ENCODE measurements around the gene CARMIL1.

Gene CARMIL1

DNA sequence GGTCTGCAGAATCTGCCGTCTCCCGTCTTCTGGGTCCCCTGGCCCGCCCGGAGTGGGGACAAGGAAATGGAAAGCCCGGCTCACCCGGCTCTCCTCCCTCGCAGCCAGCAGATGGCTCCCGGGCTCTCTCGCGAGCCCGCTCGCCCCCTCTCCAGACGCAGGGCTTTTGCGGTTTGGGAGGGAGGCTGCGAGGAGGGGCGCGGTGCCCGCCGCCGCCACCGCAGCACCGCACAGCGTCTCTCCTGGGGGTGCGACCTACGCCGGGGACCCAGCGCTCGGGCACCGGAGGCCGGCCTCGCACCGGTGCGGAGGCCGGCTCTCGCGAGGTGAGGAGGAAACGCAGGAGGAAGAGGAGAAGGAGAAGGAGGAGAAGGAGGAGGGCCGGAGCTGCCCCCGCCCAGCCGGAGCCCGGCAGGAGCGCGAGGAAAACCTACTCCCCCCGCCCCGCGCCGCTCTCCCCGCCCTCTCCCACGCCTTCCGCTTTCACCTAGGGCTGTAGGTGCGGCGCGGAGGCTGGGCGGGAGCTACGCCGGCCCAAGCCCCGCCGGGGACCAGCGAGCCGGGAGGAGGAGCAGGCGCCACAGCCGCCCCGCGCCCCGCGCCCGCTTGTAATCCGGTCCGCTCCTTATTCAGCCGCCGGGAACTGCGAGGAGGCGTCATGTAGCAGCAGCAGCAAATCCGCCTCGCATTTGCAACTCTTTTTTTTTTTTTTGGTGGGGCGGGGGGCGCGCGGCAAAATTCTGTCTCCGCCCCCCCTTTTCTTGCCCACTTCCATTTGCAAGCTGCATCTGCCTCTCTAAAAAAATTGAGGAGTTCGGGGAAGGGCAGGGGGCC is at the start of gene CARMIL1:
Gene CARMIL1, plus strand, starts transcription at position 461 of the 834 bp plus-strand sequence. CDS start 422 bp downstream, outside the sequence.
- Histone ChIP-seq H3K4me3 (ENCODE audit: low read depth, low read length) (peak within 1 kb of the TSS; percentile 97), H3K4me1 (ENCODE audit: control insufficient read depth, insufficient read depth, low read length) (peaks cover 12% of the 10 kb centered on the region), H3K9ac (ENCODE audit: low read depth, low read length) (peak within 1 kb of the TSS; percentile 83), H3K9me3 (ENCODE audit: control insufficient read depth, insufficient read depth, low read length) (no peaks in the 10 kb centered on the region), H3K36me3 (ENCODE audit: control insufficient read depth, insufficient read depth, low read length) (no peaks in the 10 kb centered on the region), H3K27me3 (ENCODE audit: control insufficient read depth, insufficient read depth, low read length) (peaks cover 2% of the 10 kb centered on the region)

DNA sequence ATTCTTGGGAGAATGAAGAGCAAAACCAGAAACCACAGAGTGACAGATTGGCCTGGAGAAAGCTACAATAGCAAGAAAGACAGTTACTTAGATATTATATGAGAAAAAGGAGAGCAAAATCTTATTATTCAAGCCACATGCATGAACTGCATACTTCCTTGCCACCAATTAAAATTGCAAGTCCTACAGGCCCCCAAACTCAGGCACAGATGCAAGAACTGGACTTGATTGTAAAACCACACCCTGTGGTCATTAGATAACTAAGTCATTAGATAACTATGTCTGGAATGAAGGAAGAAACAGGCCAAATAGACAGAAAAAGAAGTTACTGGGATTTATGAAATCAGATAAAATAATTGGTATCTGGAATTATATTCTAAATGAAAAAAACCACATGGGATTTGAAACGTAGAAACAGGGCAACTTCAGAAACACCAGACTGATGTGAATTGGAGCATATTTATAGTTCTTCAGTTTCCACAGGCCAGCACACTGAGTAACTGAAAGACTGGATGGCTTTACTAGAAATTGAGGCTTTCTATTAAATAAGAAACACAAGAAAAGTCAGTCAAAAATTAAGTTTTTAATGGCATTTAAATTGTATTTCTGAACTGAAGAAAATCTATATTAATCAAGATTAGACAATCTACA is 49.4 kb upstream of the CARMIL1 start:
- H3K9ac ChIP-seq (ENCODE audit: low read depth, low read length), result no peak overlapping the region
- no peaks in the 10 kb centered on the region for H3K9me3 ChIP-seq (ENCODE audit: control insufficient read depth, insufficient read depth, low read length)
- no peak overlapping the region for H3K4me3 ChIP-seq (ENCODE audit: low read depth, low read length)
- H3K36me3 ChIP-seq (ENCODE audit: control insufficient read depth, insufficient read depth, low read length), result no peaks in the 10 kb centered on the region
- no peaks in the 10 kb centered on the region for H3K4me1 ChIP-seq (ENCODE audit: control insufficient read depth, insufficient read depth, low read length)
- H3K27me3 ChIP-seq (ENCODE audit: control insufficient read depth, insufficient read depth, low read length), result no peaks in the 10 kb centered on the region

DNA sequence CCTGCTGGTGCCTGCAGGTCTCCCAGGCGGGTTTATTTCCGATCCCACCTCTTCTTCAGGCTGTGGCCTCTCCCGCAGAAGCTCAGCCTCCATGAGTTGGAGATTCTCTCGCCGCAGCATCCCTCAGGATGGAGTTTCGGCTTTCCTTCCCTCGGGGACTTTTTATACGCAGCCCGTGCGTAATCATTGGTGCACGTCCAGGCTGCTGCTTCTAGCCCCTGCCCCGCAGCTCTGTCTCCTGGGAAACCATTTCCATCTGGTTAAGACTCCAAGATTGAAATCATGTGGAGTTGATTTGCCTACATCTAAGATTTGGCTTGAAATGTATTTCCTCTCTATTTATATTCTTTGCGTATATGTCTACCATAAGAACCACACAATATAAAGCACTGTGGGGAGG is 46.7 kb upstream of the CARMIL1 start:
- Histone ChIP-seq H3K36me3 (ENCODE audit: control insufficient read depth, insufficient read depth, low read length) (no peaks in the 10 kb centered on the region), H3K9ac (ENCODE audit: low read depth, low read length) (no peak overlapping the region), H3K4me1 (ENCODE audit: control insufficient read depth, insufficient read depth, low read length) (no peaks in the 10 kb centered on the region), H3K9me3 (ENCODE audit: control insufficient read depth, insufficient read depth, low read length) (no peaks in the 10 kb centered on the region), H3K4me3 (ENCODE audit: low read depth, low read length) (no peak overlapping the region), H3K27me3 (ENCODE audit: control insufficient read depth, insufficient read depth, low read length) (no peaks in the 10 kb centered on the region)

DNA sequence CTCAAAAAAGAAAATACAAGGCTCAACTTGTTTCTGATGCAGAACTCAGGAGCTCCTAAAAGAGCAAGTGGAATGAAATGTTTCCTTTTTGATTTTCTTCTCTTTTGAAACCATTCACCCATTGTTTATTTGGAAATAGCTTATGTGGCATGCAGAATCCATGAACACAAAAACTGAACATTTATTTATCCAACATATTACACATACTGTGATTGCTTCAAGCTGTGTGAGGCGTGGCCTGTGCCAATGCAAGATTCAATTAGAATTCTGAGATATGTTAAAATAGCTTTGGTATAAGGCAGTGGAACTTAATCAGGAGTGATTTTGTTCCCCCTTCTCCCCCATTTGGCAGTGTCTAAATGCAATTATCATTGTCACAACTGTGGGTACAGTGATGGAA is 45.9 kb upstream of the CARMIL1 start:
- no peak overlapping the region for H3K4me3 ChIP-seq (ENCODE audit: low read depth, low read length)
- no peak overlapping the region for H3K9ac ChIP-seq (ENCODE audit: low read depth, low read length)
- H3K36me3 ChIP-seq (ENCODE audit: control insufficient read depth, insufficient read depth, low read length), result no peaks in the 10 kb centered on the region
- no peaks in the 10 kb centered on the region for H3K4me1 ChIP-seq (ENCODE audit: control insufficient read depth, insufficient read depth, low read length)
- H3K9me3 ChIP-seq (ENCODE audit: control insufficient read depth, insufficient read depth, low read length), result no peaks in the 10 kb centered on the region
- H3K27me3 ChIP-seq (ENCODE audit: control insufficient read depth, insufficient read depth, low read length), result no peaks in the 10 kb centered on the region

DNA sequence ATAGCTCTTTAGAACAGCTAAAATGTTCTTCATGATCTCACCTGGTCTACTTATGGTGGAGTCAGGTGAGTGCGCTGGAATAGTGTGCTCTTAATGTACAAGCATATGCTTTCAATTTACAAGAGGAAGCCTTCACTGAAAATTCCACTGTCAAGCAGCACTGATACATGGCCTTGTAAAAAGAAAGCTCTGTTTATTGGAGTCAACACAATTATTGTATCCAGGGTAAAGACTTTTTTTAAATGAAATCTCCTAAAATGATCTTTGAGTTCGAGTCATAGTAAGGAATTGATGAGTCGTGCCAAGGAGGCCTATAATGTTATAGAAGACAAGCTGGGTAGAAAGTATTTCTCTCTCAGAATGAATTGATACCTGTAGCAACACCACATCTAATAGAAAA is 41.6 kb upstream of the CARMIL1 start:
- Histone ChIP-seq H3K4me1 (ENCODE audit: control insufficient read depth, insufficient read depth, low read length) (no peaks in the 10 kb centered on the region), H3K27me3 (ENCODE audit: control insufficient read depth, insufficient read depth, low read length) (no peaks in the 10 kb centered on the region), H3K36me3 (ENCODE audit: control insufficient read depth, insufficient read depth, low read length) (no peaks in the 10 kb centered on the region), H3K4me3 (ENCODE audit: low read depth, low read length) (no peak overlapping the region), H3K9me3 (ENCODE audit: control insufficient read depth, insufficient read depth, low read length) (no peaks in the 10 kb centered on the region), H3K9ac (ENCODE audit: low read depth, low read length) (no peak overlapping the region)

DNA sequence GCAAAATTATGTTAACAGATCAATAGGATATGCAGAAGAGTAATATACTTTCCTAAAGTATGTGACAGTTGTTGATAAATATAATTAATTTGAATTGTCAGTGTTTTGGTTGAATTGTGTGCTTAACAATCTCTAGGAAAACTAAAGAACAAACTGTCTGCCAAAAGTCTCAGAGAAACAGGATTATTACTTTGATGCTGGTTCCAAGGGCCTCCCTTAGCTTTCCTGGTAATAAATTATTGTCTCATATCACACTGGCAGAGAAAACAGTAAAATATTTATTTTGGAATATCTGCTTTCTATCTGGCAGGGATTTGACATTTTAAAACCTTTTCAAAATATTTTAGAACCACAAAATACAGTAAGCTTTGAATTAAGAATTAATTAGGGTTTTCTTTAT is 40.1 kb upstream of the CARMIL1 start:
- Histone ChIP-seq H3K27me3 (ENCODE audit: control insufficient read depth, insufficient read depth, low read length) (no peaks in the 10 kb centered on the region), H3K4me1 (ENCODE audit: control insufficient read depth, insufficient read depth, low read length) (no peaks in the 10 kb centered on the region), H3K9me3 (ENCODE audit: control insufficient read depth, insufficient read depth, low read length) (no peaks in the 10 kb centered on the region), H3K9ac (ENCODE audit: low read depth, low read length) (no peak overlapping the region), H3K36me3 (ENCODE audit: control insufficient read depth, insufficient read depth, low read length) (no peaks in the 10 kb centered on the region), H3K4me3 (ENCODE audit: low read depth, low read length) (no peak overlapping the region)

DNA sequence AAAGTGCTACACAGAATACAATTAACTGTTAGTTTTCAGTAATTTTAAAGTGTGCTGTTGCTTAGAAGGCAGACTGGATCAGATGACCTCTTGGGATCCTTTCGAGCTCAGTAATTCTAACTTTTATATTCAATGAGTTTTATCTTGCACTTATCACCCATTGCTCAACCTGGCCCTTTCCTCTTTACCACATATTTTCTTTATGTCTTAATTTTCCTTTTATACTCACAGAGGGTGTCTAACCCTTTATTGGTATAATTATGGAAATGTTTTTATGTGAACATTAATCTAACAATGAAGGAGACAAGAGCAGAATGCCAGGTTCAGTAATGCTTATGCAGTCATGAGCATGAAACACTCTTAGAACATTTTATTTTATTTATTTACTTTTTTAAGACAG is 39.7 kb upstream of the CARMIL1 start:
- Histone ChIP-seq H3K4me3 (ENCODE audit: low read depth, low read length) (no peak overlapping the region), H3K4me1 (ENCODE audit: control insufficient read depth, insufficient read depth, low read length) (no peaks in the 10 kb centered on the region), H3K9ac (ENCODE audit: low read depth, low read length) (no peak overlapping the region), H3K9me3 (ENCODE audit: control insufficient read depth, insufficient read depth, low read length) (no peaks in the 10 kb centered on the region), H3K36me3 (ENCODE audit: control insufficient read depth, insufficient read depth, low read length) (no peaks in the 10 kb centered on the region), H3K27me3 (ENCODE audit: control insufficient read depth, insufficient read depth, low read length) (no peaks in the 10 kb centered on the region)

DNA sequence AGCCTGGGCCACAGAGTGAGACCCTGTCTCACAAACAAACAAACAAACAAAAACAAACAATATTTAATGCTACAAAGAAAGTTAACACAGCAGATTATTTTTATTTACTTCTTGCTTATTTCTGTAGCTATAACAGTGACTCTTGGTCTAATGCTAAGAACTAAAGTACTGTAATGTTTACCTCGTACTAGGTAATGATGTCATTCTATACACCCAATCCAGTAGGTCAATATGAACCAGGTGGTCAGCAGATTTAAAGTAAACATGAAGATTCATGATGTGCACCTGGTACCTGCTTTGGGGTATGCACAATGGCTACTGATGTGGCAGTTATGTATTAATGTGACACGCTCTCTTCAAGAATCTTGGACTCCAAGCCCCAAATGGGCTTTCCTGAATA is 36.6 kb upstream of the CARMIL1 start:
- Histone ChIP-seq H3K4me1 (ENCODE audit: control insufficient read depth, insufficient read depth, low read length) (no peaks in the 10 kb centered on the region), H3K36me3 (ENCODE audit: control insufficient read depth, insufficient read depth, low read length) (no peaks in the 10 kb centered on the region), H3K27me3 (ENCODE audit: control insufficient read depth, insufficient read depth, low read length) (no peaks in the 10 kb centered on the region), H3K9me3 (ENCODE audit: control insufficient read depth, insufficient read depth, low read length) (no peaks in the 10 kb centered on the region), H3K4me3 (ENCODE audit: low read depth, low read length) (no peak overlapping the region), H3K9ac (ENCODE audit: low read depth, low read length) (no peak overlapping the region)

DNA sequence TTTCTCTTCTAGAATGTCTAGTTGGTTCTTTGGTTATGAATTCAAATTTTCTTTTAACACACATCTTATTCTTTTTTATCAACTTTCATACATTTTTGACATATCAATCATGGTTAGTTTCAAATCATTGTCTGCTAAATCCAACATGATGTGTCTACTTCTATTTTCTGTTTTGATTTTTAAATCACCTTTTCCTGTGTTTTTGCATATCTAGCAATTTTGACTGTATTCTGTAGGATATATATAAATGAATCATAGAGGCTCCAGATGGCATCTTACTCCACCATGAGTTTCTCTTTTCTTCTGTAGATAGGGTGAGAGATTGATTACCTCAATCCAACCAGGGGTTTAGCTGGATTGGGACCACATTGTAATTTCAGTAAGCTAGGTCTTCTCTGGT is 34.3 kb upstream of the CARMIL1 start:
- no peaks in the 10 kb centered on the region for H3K27me3 ChIP-seq (ENCODE audit: control insufficient read depth, insufficient read depth, low read length)
- no peaks in the 10 kb centered on the region for H3K36me3 ChIP-seq (ENCODE audit: control insufficient read depth, insufficient read depth, low read length)
- no peak overlapping the region for H3K4me3 ChIP-seq (ENCODE audit: low read depth, low read length)
- H3K9me3 ChIP-seq (ENCODE audit: control insufficient read depth, insufficient read depth, low read length), result no peaks in the 10 kb centered on the region
- H3K4me1 ChIP-seq (ENCODE audit: control insufficient read depth, insufficient read depth, low read length), result no peaks in the 10 kb centered on the region
- no peak overlapping the region for H3K9ac ChIP-seq (ENCODE audit: low read depth, low read length)

DNA sequence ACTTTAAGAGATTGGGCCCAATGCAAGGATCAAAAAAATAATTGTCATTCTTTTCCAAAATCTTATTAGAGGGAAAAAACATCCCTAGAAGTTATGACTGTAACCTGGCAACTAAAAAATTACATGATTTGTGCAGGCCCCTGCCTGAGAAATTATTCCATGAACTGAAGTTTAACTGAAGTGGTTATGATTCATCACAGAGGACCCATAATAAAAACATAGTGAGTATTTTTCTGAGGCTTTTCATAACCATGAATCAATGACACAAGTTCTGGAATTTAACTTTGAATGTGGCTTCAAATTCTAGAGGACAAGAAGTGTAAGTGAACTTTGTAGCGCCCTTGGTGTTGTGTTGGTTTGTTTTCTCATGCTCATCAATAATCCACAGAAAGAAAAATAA is 31.1 kb upstream of the CARMIL1 start:
- no peaks in the 10 kb centered on the region for H3K27me3 ChIP-seq (ENCODE audit: control insufficient read depth, insufficient read depth, low read length)
- no peak overlapping the region for H3K9ac ChIP-seq (ENCODE audit: low read depth, low read length)
- no peak overlapping the region for H3K4me3 ChIP-seq (ENCODE audit: low read depth, low read length)
- H3K36me3 ChIP-seq (ENCODE audit: control insufficient read depth, insufficient read depth, low read length), result no peaks in the 10 kb centered on the region
- no peaks in the 10 kb centered on the region for H3K9me3 ChIP-seq (ENCODE audit: control insufficient read depth, insufficient read depth, low read length)
- H3K4me1 ChIP-seq (ENCODE audit: control insufficient read depth, insufficient read depth, low read length), result no peaks in the 10 kb centered on the region

DNA sequence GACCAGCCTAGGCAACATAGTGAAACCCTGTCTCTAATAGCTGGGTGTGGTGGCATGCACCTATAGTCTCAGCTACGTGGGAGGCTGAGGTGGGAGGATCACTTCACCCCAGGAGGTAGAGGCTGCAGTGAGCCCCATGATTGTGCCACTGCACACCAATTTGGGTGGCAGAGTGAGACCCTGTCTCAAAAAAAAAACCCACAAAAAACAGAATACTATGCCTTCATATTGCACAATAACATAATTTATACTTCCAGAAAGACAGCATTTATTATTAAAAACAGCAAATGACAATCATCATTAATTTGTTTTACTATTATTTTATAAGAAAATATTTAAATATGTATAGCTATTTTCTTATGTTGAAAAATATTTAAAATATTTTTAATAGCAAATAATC is 30.0 kb upstream of the CARMIL1 start:
- Histone ChIP-seq H3K4me1 (ENCODE audit: control insufficient read depth, insufficient read depth, low read length) (no peaks in the 10 kb centered on the region), H3K9me3 (ENCODE audit: control insufficient read depth, insufficient read depth, low read length) (no peaks in the 10 kb centered on the region), H3K9ac (ENCODE audit: low read depth, low read length) (no peak overlapping the region), H3K36me3 (ENCODE audit: control insufficient read depth, insufficient read depth, low read length) (no peaks in the 10 kb centered on the region), H3K27me3 (ENCODE audit: control insufficient read depth, insufficient read depth, low read length) (no peaks in the 10 kb centered on the region), H3K4me3 (ENCODE audit: low read depth, low read length) (no peak overlapping the region)

DNA sequence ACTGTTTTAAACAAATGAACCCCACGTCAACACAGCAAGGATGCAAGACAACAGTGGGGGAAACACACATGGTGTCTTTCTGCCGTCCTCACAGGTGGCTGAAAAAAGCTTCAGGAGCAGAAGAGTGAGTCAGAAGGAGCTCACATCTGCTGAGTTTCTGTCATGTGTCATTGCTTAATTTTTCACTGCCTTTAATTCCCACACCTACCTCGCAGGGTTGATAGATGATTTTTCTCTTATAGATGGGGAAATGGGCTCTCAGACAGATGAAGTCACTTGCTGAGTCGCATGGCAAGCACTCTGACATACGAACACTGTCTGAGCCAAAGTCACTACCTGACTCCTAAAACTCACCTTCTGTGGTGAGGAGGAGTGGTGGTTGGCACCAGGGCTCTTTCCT is 28.3 kb upstream of the CARMIL1 start:
- Histone ChIP-seq H3K4me1 (ENCODE audit: control insufficient read depth, insufficient read depth, low read length) (no peaks in the 10 kb centered on the region), H3K4me3 (ENCODE audit: low read depth, low read length) (no peak overlapping the region), H3K36me3 (ENCODE audit: control insufficient read depth, insufficient read depth, low read length) (no peaks in the 10 kb centered on the region), H3K9me3 (ENCODE audit: control insufficient read depth, insufficient read depth, low read length) (no peaks in the 10 kb centered on the region), H3K9ac (ENCODE audit: low read depth, low read length) (no peak overlapping the region), H3K27me3 (ENCODE audit: control insufficient read depth, insufficient read depth, low read length) (no peaks in the 10 kb centered on the region)
